GM21526 (cell line): ENCODE data around the gene FLNC.

Experiments
- ATAC-seq: cut with Tn5 transposase; IDR thresholded peaks from one replicate; pipeline ENCODE4 v1.9.1; 2021; ENCODE audit warnings: moderate library complexity; ENCODE audit not compliant: unreplicated experiment, low FRiP score

FLNC gene

GRCh38 chr7:128842674-128843641 lies 12.8 kb downstream of the FLNC start:
- no peak for ATAC-seq

GRCh38 chr7:128843938-128844621 lies 13.9 kb downstream of the FLNC start:
- ATAC-seq = no peak

GRCh38 chr7:128844777-128845311 lies 14.6 kb downstream of the FLNC start:
- no peak for ATAC-seq

GRCh38 chr7:128845475-128845874 lies 15.3 kb downstream of the FLNC start:
- no peak for ATAC-seq

GRCh38 chr7:128845987-128846386 lies 15.8 kb downstream of the FLNC start:
- no peak for ATAC-seq

GRCh38 chr7:128846781-128847444 lies 16.7 kb downstream of the FLNC start:
- ATAC-seq = no peak

GRCh38 chr7:128847721-128848211 lies 17.6 kb downstream of the FLNC start:
- ATAC-seq = no peak

- no peak for ATAC-seq
Measured at GRCh38 chr7:128848289-128849155, 18.3 kb downstream of the FLNC start.

GRCh38 chr7:128849156-128849515 lies 18.9 kb downstream of the FLNC start:
- no peak for ATAC-seq

GRCh38 chr7:128849804-128850490 lies 19.7 kb downstream of the FLNC start:
- ATAC-seq = no peak

GRCh38 chr7:128852537-128853254 lies 22.5 kb downstream of the FLNC start:
- no peak for ATAC-seq

- ATAC-seq = no peak
Measured at GRCh38 chr7:128853799-128854198, 23.6 kb downstream of the FLNC start.

GRCh38 chr7:128854396-128854795 lies 24.2 kb downstream of the FLNC start:
- no peak for ATAC-seq

- ATAC-seq = no peak
Measured at GRCh38 chr7:128855559-128855958, 25.4 kb downstream of the FLNC start.

- no peak for ATAC-seq
Measured at GRCh38 chr7:128856001-128856718, 26.0 kb downstream of the FLNC start.

- no peak for ATAC-seq
Measured at GRCh38 chr7:128858380-128859231, 28.4 kb downstream of the FLNC start.
